GM18870 (cell line): Measurements from ENCODE around the gene CDT1.

Experiments used
- ATAC-seq: cut with Tn5 transposase; IDR thresholded peaks from one replicate; pipeline ENCODE4 v1.9.1; 2021; ENCODE audit warnings: moderate library complexity; ENCODE audit not compliant: unreplicated experiment

Gene CDT1

DNA sequence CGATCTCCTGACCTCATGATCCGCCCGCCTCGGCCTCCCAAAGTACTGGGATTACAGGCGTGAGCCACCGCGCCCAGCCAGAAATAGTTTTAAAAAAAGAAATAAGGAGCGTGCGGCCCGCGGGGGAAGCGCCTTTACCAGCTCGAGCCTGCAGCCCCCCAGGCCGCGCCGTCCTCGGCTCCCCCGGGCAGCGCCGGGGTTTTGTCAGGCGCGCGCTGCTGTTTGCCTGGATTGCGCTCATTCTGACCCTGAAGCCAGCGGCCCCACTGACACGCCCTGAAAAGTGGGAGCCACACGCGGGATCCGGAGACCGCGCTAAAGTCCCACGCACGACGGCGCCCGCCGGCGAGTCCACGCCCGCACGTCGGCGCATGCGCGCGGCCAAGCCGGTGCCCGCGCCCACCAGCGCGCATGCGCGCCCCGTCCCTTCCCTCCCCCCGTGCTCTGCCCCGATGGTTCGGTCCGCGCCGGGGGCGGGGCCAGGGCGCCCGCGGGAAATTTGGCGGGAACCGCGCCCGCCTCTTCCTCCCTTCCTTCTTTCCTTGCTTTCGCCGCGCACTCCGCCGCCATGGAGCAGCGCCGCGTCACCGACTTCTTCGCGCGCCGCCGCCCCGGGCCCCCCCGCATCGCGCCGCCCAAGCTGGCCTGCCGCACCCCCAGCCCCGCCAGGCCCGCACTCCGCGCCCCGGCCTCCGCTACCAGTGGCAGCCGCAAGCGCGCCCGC lies at the start of gene CDT1:
TSS of gene CDT1 (plus strand) at position 526 of the 724 bp plus-strand sequence. CDS start at position 569, 43 bp downstream.
- ATAC-seq, result no peak

DNA sequence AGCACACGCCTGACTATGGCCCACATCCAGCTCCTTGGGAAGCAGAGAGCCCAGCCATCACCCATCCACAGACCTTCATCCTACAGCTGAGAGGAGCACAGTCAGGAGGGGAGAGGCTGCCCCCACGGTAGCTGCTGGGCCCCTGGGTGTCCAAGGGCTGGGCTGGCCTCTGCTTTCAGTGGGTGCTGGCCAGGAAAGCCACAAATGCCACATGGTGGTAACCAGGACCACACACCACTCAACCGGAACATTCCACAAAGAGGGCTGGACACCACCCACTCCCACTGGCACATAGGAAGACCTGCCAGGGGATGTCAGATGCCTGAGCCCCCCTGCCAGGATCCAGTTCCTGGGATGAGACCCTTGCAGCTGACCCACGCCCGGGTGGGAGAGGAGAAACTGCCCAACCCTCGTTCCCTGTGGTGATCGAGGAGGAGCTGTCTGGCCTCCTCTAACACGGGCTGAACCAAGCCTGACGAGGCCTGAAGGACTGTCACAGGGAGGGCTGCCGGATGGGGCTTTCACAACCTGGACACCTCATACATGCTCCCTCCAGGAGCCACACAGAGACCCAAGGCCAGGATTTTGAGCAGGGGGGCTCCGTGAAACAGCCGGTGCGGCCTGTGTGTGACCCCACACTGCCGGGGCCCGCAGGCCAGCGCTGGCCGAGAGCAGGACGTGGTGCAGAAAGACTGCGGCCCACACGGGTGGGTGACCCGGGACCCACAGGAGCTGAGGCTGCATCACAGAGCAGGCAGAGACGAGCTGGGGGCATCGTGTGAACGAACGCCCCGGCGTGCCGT lies 49.3 kb upstream of the CDT1 start:
- ATAC-seq, result no peak

DNA sequence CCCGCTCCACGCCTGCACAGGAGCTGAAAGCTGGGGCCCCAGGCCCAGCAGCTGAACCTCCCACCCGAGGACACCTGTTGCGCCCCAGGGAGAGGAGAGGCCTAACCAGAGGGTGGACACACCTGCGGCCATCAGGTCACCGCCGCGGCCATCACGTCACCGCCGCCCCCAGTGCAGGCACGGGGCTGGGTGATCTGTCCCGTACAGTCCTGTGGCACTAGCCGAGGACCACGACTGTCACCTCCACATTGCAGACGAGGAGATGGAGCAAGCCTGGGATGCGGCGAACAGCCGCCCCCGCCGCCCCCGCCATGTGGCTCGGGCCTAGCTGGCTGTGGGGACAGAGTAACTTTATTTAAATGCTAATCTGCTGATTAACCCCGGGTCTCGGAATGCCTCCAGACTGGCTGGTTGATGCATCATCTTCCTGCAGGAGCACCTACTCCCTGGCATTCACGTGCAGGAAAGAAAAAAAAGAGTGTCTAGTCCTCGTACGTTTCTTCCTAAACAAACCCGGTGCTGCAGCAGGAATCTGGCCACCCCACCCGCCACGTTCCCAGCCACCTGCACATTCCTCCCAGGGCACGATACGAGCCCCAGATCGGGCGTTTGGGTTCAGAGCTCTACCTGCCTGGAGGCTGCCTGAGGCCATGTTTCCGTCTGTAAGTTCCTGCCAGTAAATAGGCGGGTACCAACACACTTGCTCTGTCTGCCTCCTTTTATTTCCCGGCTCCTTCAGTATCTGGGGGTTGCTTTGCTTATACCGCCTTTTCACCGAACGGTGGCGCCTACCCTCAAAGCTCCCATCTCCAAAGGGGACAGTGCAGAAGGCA lies 48.5 kb upstream of the CDT1 start:
- ATAC-seq, result no peak

DNA sequence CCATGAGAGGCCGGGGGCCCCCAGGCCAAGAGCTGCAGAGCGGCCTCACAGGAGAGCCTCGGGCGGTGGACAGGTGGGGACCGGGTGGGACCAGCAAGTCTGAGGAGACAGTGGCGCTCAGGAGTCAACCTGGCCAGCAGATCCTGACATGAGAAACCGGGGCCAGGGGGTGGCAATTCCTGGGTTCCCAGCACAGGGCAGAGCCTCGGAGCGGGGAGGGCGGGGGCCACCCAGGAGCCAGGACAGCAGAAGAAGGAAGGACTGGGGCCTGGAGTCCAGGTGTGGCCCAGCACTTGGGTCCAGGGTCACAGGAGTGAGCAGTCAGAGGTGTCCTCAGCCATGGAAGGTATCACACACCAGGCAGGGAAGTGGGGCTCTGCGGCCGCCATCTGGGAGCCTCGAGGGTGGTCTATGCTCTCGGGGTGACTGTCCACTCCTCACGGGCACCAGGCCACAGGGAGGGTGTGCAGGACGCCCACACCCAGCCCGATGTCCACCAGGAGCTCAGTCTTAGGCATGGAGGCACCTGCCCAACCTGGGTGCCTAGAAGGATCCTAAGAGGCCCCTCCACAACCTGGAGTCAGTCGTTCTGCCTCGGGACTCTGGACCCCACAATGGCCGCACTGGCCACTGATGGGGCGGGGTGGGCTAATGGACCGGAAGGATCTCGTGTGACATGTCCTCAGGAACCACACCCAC lies 47.7 kb upstream of the CDT1 start:
- no peak for ATAC-seq

DNA sequence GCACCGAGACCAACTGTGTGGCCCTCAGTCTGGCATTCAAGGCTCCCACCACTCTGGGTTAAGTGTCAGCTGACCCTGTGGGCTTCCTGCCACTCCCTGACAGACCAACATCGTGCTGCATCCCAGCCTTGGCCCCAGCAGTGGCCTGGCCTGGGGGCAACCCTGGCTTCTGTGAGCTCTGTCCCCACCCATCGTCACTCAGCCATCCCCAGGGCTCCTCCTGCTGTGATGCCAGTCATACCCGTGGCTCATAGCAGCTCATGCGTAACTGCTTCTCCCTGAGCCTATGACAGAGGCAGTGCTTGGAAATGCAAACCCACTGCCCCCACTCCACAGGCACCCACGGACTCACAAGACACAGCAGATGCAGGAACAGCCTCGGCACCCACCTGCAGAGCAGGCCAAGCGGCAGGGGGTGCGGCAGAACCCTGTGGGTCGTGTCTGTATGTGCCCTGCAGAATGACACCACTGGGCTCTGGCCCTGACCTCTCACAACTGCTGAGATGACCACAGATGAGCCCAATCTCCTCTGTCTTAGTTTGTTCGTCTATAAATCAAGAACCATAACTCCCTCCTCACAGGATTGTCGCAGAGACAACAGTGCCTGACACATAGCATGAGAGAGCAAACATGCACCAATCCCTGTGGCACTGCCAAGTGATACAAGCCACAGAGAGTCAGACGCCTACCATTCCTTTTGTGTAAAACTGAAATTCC lies 45.2 kb upstream of the CDT1 start:
- ATAC-seq, result no peak

DNA sequence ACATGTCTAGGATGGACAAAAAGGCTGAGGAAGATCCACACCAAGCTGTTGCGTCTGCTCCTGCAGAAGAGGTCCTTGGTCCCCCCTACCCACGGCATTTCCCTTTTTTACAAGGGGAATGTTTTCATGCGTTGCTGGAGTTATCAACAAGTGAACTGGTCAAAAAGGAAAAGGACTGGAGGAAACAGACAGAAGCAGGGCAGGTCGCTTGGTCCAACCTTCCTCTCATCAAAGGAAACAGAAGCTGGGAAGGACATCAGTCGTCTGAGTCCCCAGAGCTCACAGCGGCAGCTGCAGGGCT lies 44.7 kb upstream of the CDT1 start:
- ATAC-seq, result no peak

DNA sequence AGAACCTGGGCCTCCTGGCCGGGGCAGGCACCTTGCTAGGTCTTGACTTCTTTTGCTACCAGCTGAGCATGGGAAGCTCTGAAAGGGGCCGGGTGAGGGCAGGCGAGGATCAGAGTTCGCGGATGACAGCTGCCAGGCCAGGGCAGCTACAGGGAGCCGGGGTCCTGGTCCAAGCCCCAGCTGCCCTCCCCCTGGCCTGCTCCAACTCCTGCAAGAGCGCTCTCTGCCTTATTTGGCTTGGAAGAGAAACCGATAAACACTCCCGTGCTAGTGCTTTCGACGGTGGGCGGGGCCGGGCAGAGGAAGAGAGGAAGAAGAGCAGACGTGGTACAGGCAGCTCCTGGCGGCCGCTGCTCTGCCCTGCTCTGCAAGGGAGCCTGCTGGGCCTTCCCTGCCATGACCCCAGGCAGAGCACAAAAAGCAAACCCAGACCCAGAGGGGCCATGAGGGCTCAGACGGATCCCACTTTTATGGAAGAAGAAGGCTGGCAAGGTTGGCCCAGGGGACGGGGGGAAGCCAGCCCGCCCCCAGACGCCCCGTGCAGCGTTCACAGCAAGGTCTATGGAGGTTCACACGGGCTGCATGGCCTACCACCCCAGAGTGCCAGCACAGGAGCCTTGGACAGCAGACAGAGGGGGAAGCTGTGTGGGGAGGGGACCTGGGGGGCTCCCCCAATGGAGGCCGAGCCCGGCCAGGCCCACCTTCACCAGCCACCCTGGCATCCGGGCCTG lies 44.2 kb upstream of the CDT1 start:
- ATAC-seq, result no peak

DNA sequence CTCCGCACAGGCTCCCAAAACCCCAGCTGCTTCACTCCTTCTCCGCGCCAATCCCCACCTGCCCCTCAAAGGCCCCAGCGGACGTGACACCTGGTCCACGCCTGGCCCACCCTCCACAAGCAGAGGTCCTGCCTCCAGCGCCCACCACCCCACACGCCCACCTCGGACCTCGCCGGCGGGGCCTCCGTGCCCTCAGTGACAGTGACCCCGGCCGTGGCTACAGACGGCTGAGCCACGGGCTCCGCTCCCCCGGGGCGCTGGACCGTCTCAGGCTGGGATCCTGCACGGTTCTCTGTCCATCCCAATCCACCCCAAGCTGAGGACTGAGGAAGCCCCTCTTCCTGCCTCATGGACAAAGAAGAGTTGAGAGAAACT lies 43.6 kb upstream of the CDT1 start:
- ATAC-seq, result no peak

DNA sequence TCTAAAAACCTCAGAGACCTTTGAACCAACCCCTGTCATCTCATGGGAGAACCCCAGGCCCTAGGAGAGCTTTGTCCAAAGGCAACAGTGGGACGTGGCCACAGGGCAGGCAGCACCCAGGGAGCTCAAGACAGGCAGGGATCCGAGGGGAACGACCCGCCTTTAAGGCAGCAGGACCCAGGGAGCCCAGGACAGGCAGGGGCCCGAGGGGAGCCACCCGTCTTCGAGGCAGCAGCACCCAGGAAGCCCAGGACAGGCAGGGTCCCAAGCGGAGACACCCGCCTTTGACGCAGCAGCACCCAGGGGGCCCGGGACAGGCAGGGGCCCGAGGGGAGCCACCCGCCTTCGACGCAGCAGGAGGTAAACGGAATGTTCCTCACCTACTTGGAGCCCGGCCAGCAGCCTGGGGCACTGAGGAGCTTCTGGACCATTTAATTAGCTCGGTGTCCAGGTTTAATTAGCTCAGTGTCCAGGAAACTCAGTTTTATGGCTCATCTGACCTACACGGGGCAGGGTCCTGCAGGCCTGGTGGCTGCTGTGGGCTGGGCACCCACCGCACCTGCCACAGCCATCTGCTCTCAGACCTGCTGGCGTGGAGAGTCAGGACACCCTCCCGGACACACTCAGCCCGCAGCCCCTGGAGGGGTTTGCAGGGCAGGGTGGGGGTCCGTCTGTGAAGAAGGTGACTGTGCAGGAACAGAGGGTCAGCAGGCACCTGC lies 43.0 kb upstream of the CDT1 start:
- ATAC-seq, result no peak

DNA sequence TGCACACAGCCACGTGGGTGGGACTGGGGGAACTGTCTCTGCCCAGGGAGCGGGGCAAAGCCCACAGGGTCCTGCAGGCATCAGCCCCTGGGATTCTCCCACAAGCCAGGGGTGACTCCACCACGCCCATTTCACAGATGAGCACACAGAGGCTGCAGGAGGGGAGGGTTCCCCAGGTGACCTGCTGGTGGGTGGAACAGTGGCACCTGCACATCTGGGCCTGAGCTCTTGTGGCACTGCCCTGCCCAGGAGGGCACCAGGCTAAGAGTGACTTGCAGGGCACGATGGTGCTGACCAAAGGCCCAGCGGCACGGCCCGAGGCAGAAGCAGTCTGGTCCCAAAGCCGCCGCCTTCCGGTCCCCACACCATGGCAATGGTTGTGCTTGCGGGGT lies 42.5 kb upstream of the CDT1 start:
- no peak for ATAC-seq

DNA sequence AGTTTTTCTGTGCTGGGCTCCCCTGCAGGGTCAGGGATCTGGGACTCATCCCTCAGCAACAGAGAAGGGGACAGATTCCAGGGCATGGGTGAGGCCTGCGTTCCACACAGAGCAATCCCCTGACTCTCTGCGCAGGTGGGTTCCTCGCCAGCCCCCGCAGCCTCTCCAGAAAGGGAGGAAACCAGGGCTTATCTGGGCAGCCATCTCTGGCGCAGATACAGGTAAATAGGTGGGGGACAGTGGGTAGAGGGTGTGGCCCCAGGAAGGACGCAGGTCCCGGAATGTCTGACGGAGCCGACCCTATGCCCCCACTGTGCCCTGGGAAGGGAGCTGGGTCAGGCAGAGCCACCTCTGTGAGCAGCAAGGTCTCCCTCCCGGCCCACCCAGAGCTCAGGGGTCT lies 41.8 kb upstream of the CDT1 start:
- ATAC-seq, result no peak

DNA sequence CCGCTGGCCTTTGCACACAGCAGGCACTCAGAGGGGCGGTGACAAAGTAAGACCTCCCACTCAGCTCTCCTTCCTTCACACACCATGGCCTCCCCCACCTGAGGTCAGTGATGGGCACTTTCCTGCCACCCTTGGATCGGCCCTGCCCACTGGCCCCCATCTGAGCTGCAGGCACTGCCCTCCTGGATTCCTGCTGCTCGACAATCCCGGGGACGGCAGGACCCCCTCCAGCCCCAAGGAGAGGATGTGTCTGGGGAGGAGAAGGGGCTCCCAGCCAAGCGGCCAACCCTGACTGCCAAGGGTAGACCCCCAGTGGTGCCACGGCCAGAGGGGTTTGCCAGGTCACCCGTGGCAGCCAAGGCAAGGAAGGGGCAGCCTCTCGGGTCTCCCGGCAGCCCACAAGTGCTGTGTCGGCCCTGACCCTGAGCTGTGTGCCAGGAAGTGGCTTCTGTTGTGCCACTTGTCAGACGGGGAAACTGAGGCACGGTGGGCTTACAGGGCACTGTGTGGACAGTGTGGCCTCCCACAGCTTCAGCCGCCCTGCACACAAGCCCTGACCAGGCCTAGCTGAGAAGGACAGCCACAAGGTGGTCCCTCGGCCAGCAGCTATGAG lies 41.2 kb upstream of the CDT1 start:
- ATAC-seq, result no peak

DNA sequence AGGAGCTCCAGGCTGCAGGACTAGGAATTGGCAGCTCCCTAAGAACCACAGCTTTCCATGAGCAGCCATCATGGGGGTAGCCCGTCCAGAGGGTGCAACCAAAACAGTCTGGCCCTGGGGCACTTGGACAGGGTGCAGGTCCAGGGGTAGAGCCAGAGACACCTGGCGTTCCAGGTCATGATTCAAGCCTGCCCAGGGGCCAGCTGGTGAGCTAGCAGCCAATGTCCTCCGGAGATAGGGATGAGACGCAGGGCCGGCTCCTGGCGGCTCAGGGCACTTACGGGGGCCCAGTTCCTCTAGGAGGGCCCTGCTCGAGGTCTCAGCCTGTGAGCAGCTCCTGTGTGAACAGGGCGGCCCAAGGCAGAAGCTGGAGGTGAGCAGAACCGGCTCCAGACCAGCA lies 40.6 kb upstream of the CDT1 start:
- ATAC-seq, result no peak

DNA sequence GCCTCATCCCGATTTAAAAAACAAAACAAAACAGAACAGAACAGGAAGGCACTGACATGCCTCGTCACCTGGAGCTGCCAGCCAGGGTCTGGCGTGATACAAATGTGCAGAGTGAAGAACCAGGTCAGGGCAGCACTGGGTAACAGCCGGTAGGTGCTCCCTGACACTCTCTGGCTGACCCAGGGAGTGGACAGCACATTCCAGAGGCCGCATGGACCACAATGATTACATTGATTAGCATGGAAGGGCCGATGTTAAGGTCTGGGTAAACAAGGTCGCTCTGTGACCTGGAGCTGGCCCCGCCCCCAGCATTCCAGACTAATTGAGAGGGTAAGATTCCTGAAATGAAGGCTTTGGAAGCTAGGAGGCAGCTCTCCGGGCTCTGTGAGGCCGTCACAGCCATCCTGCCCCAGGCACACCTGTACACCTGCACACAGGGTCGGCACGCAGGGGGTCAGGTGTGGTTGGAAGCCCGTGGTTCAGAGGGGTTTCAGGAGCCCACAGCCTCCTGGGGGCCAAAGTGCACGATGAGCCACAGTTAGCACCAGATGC lies 40.0 kb upstream of the CDT1 start:
- ATAC-seq, result no peak

DNA sequence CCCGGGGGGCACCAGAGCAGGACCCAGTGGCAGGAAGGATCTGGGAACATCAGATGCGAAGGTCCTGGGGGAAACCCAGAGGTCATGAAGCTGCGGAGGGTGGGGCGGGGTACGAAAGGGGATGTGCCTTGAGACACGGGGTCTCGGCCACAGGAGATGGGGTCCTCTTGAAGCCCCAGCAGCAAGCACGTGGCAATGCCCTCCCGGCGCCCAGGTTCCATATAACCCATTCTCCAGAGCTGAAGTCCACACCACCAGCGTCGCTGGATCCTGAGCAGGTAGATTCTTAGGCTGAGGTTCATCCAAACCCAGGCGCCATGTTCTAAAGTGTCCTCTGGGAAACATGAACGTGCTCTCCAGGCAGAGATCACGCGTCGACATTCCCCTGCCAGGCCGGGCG lies 39.5 kb upstream of the CDT1 start:
- ATAC-seq, result no peak

DNA sequence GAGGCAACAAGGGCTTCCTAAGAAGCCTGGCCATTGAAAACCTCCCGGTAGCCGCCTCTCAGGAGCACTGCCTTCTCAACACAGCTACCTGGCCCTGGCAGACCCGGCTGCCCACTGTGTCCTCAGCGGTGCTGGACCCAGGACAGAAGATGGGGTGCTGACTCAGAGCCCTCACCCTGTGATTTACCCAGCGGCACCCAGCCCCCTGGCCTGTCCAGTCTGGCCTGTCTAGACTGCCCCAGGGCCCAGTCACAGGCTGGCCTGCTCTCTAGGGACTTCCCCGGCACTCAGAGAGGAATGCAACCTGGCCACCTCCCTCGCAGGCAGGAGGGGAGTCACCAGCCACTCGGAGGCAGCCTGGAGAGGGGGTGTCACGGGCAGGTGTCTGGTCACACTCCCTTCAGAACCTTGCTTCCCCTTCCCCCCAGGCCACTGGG lies 38.7 kb upstream of the CDT1 start:
- no peak for ATAC-seq

DNA sequence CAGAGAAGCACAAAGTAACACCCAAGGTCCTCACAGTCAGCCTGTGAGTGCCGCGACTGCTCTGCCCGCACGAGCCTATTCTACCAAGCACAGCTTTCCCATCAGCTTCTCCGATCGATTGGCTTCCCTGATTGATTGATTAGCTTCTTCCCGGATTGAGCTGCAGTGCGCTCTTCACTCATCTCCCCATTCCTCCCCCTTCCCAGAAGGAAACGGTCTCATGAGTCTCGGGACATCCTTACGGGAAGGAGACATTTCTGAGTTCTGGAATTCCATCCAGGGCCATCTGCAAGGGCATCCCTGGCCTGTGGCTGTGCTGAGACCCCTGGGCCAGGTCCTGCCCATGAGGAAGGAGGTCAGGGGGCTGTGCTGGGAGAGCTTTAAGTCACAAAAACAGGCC lies 36.6 kb upstream of the CDT1 start:
- ATAC-seq, result no peak

DNA sequence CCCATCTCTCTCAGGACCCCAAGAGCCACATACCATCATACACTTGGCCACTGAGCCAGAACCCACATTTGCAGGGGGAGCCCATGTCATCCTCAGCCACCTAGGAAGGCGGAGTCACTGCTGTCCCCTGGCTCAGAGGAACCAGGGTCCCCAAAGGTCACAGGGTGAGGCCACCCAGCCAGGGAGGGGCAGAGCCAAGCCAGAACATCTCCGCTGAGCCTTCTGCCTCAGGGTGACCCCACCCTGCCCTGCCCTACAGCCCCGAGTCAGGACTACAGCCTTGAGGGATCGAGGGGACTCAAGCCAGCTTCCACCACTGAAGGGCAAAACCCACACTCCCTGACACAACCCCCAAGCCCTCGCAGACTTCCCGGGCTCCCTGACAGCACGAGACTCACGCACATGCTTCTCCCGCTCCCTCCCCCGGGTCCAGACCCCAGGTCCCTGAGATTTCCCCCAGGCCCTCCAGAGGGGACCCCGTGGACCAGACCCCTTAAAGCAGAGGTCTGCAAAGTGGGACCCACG lies 36.0 kb upstream of the CDT1 start:
- ATAC-seq, result no peak
